Stimulated activated CD8-positive, alpha-beta memory T cell treated with anti-CD3 and anti-CD28 coated beads, Interleukin-4, amount 100 ng/mL, for 4 hours (primary cell): ENCODE measurements around the gene BEGAIN.

Source experiments
- DNase-seq, 2 donors: peaks; one replicate each; pipeline ENCODE4 v3.0.0-alpha.2; 2020; ENCODE audit warnings: low read depth in 2 of 2, low spot score in 1 of 2

Gene BEGAIN

GRCh38 chr14:100587086-100587762 lies at the start of gene BEGAIN:
BEGAIN (minus strand) TSS chr14:100587417; CDS start chr14:100587290, 127 bp downstream.
- no peak for DNase-seq

- DNase-seq = no peak
Measured at GRCh38 chr14:100636559-100636958, 49.3 kb upstream of the BEGAIN start.

GRCh38 chr14:100634026-100634425 lies 46.8 kb upstream of the BEGAIN start:
- DNase-seq = no peak

- no peak for DNase-seq
Measured at GRCh38 chr14:100633406-100633805, 46.2 kb upstream of the BEGAIN start.

GRCh38 chr14:100629696-100630095 lies 42.5 kb upstream of the BEGAIN start:
- no peak for DNase-seq

- DNase-seq = no peak
Measured at GRCh38 chr14:100629098-100629497, 41.9 kb upstream of the BEGAIN start.

- no peak for DNase-seq
Measured at GRCh38 chr14:100628225-100628624, 41.0 kb upstream of the BEGAIN start.

GRCh38 chr14:100626614-100627013 lies 39.4 kb upstream of the BEGAIN start:
- no peak for DNase-seq

GRCh38 chr14:100623961-100624360 lies 36.7 kb upstream of the BEGAIN start:
- DNase-seq = no peak

- DNase-seq = no peak
Measured at GRCh38 chr14:100623557-100623956, 36.3 kb upstream of the BEGAIN start.

GRCh38 chr14:100622708-100623485 lies 35.7 kb upstream of the BEGAIN start:
- DNase-seq = no peak

- no peak for DNase-seq
Measured at GRCh38 chr14:100622224-100622623, 35.0 kb upstream of the BEGAIN start.

- DNase-seq = no peak
Measured at GRCh38 chr14:100621806-100622205, 34.6 kb upstream of the BEGAIN start.

GRCh38 chr14:100620255-100621100 lies 33.3 kb upstream of the BEGAIN start:
- DNase-seq = no peak

- no peak for DNase-seq
Measured at GRCh38 chr14:100619396-100620254, 32.4 kb upstream of the BEGAIN start.

GRCh38 chr14:100618763-100619320 lies 31.6 kb upstream of the BEGAIN start:
- no peak for DNase-seq

- DNase-seq = no peak
Measured at GRCh38 chr14:100618318-100618693, 31.1 kb upstream of the BEGAIN start.

GRCh38 chr14:100617410-100618317 lies 30.4 kb upstream of the BEGAIN start:
- no peak for DNase-seq

GRCh38 chr14:100616854-100617409 lies 29.7 kb upstream of the BEGAIN start:
- no peak for DNase-seq
